GM21381 (cell line): ENCODE measurements around the gene PAQR8.
"Not testable (repeated sequence)": the region's sequence is repeated elsewhere in the genome, so short reads cannot be mapped to it uniquely, and the experiment has no call there.

Experiments
- ATAC-seq: cut with Tn5 transposase; IDR thresholded peaks from one replicate; pipeline ENCODE4 v1.9.1; 2021; ENCODE audit warnings: mild to moderate bottlenecking, moderate library complexity; ENCODE audit not compliant: unreplicated experiment

The PAQR8 gene

GRCh38 chr6:52375780-52376556 is 14.0 kb downstream of the PAQR8 start:
- ATAC-seq: no peak

GRCh38 chr6:52376763-52377162 is 14.8 kb downstream of the PAQR8 start:
- ATAC-seq: no peak

GRCh38 chr6:52377538-52378221 is 15.7 kb downstream of the PAQR8 start:
- no peak for ATAC-seq

GRCh38 chr6:52381249-52381648 is 19.3 kb downstream of the PAQR8 start:
- ATAC-seq: no peak

- no peak for ATAC-seq
Measured at GRCh38 chr6:52384145-52384766, 22.3 kb downstream of the PAQR8 start.

- ATAC-seq: no peak
Measured at GRCh38 chr6:52385074-52385473, 23.1 kb downstream of the PAQR8 start.

- not testable (repeated sequence) for ATAC-seq
Measured at GRCh38 chr6:52388119-52388518, 26.2 kb downstream of the PAQR8 start.

GRCh38 chr6:52388790-52389189 is 26.8 kb downstream of the PAQR8 start:
- ATAC-seq: no peak

GRCh38 chr6:52389264-52389625 is 27.3 kb downstream of the PAQR8 start:
- ATAC-seq: no peak

GRCh38 chr6:52389626-52390360 is 27.8 kb downstream of the PAQR8 start:
- ATAC-seq: peak; percentile 72

GRCh38 chr6:52390361-52390727 is 28.4 kb downstream of the PAQR8 start:
- ATAC-seq: peak; percentile 50

- no peak for ATAC-seq
Measured at GRCh38 chr6:52391599-52391998, 29.6 kb downstream of the PAQR8 start.

- ATAC-seq: no peak
Measured at GRCh38 chr6:52392944-52393343, 31.0 kb downstream of the PAQR8 start.

GRCh38 chr6:52393780-52394179 is 31.8 kb downstream of the PAQR8 start:
- no peak for ATAC-seq

GRCh38 chr6:52394251-52394666 is 32.3 kb downstream of the PAQR8 start:
- ATAC-seq: peak; percentile 39

GRCh38 chr6:52395969-52396368 is 34.0 kb downstream of the PAQR8 start:
- no peak for ATAC-seq

GRCh38 chr6:52399511-52400312 is 37.8 kb downstream of the PAQR8 start:
- ATAC-seq: no peak

GRCh38 chr6:52400313-52401041 is 38.5 kb downstream of the PAQR8 start:
- no peak for ATAC-seq

- ATAC-seq: no peak
Measured at GRCh38 chr6:52403086-52403485, 41.1 kb downstream of the PAQR8 start.

GRCh38 chr6:52403627-52404026 is 41.7 kb downstream of the PAQR8 start:
- ATAC-seq: no peak
